Activated B cell treated with CpG ODN at 0.5 μM for 24 hours (primary cell): Measurements from ENCODE around the gene C2orf76. TPM values are rescaled to one million over a fixed set of nuclear protein-coding genes. Genes with fewer than 3 reads are reported as not detected.

Experiments used
- ATAC-seq: fragments of 200-7000 bp; cut with Tn5 transposase; one replicate; pipeline ENCODE4 v1.10.0; 2021; ENCODE audit warnings: low read depth, mild to moderate bottlenecking, moderate library complexity
- CTCF ChIA-PET: fragments of 350-600 bp; sonication (Branson Sonifier 250); formaldehyde crosslinking; loops from one replicate; lab custom pipeline; 2021; ENCODE audit warnings: antibody characterized with exemption; lab: Charles Lee
- POLR2A ChIA-PET: fragments of 350-600 bp; sonication (Branson Sonifier 250); formaldehyde crosslinking; loops from one replicate; lab custom pipeline; 2021; ENCODE audit warnings: antibody characterized with exemption; lab: Charles Lee
- DNase-seq: peaks from one replicate; pipeline ENCODE4 v3.0.0; 2022
- H3K27ac Mint-ChIP-seq: one replicate; pipeline ENCODE4 v1.8.0; 2020; ENCODE audit warnings: mixed read lengths
- H3K27me3 Mint-ChIP-seq: one replicate; pipeline ENCODE4 v1.8.0; 2021; ENCODE audit warnings: mixed read lengths
- H3K36me3 Mint-ChIP-seq: one replicate; pipeline ENCODE4 v1.8.0; 2021; ENCODE audit warnings: low read depth, mixed read lengths
- H3K4me1 Mint-ChIP-seq: one replicate; pipeline ENCODE4 v1.8.0; 2021; ENCODE audit warnings: mixed read lengths
- H3K4me3 Mint-ChIP-seq: one replicate; pipeline ENCODE4 v1.8.0; 2020; ENCODE audit warnings: mild to moderate bottlenecking, mixed read lengths
- H3K9me3 Mint-ChIP-seq: one replicate; pipeline ENCODE4 v1.8.0; 2020; ENCODE audit warnings: mixed read lengths
- intact Hi-C: fragments of 100-400 bp; cut with micrococcal nuclease; formaldehyde crosslinking; loops from one replicate; pipeline ENCODE4 v1.15.1; 2024
- total RNA-seq: library from RNA; stranded (reverse); gene quantifications from 2 replicates; pipeline ENCODE4 v1.2.3, GENCODE V29; 2022
- TF ChIP-seq, protein P1 (sequence below): fragments of 200-600 bp; IDR thresholded peaks from one replicate; pipeline ENCODE4 v1.8.0; 2022; ENCODE audit warnings: antibody characterized with exemption, mild to moderate bottlenecking

Gene C2orf76
- total RNA-seq, 1 donor from 2014 or later = 11.0 TPM

DNA sequence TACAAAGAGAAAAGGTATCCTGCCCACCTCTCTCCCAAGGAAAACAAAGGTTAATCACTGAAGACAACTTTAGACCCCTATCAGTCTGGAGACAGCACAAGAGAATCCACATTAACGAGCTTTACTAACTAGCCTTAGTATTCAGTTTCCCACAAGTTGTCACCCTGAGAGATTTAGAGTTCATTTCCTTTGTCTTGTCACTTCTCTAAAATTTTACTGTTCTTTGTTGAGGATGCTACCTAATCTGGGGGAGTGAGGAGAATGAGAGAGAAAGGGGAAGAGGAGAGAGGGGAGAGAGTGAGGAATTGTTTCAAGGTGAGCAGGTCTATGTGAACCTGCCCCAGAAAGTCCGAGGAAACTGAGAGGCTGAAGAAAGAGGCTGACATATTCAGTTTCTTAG is 28.4 kb downstream of the C2orf76 start:
- Mint-ChIP-seq H3K27me3 (no peaks in the 10 kb centered on the region), H3K36me3 (peaks cover 1% of the 10 kb centered on the region), H3K4me1 (peaks cover 32% of the 10 kb centered on the region), H3K9me3 (no peaks in the 10 kb centered on the region), H3K4me3 (no peak overlapping the region), H3K27ac (peak overlapping the region; percentile 85)
- ATAC-seq (no peak), DNase-seq (no peak)
- intact Hi-C loops = loop anchor here (2.0 kb wide), 1 partner anchor 29 kb away; the partner anchor contains the start of genes C2orf76 and DBI
- CTCF ChIA-PET = no interaction called here
- TF ChIP-seq, protein P1, sequence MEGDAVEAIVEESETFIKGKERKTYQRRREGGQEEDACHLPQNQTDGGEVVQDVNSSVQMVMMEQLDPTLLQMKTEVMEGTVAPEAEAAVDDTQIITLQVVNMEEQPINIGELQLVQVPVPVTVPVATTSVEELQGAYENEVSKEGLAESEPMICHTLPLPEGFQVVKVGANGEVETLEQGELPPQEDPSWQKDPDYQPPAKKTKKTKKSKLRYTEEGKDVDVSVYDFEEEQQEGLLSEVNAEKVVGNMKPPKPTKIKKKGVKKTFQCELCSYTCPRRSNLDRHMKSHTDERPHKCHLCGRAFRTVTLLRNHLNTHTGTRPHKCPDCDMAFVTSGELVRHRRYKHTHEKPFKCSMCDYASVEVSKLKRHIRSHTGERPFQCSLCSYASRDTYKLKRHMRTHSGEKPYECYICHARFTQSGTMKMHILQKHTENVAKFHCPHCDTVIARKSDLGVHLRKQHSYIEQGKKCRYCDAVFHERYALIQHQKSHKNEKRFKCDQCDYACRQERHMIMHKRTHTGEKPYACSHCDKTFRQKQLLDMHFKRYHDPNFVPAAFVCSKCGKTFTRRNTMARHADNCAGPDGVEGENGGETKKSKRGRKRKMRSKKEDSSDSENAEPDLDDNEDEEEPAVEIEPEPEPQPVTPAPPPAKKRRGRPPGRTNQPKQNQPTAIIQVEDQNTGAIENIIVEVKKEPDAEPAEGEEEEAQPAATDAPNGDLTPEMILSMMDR = no peak
- POLR2A ChIA-PET = no interaction called here

DNA sequence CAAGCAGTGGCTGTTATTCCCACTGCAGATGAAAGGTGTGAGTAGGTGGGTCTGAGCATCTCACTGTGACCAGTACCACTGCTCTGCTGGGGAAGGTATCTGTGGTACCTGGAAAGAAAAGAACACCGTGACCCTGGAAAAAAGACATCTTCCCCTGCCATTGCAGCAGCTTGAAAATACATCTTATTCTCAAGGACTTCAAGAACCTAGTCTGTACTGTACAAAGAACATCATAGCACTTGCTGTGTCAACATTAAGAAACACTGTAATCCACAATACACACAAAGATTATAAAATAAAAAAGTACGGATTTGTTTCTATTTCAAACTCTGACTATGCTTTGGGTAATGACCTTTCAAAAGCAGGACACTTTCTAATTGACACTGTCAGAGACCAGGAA is 28.9 kb downstream of the C2orf76 start:
- H3K27ac Mint-ChIP-seq = no peak overlapping the region
- no peaks in the 10 kb centered on the region for H3K9me3 Mint-ChIP-seq
- peaks cover 32% of the 10 kb centered on the region for H3K4me1 Mint-ChIP-seq
- TF ChIP-seq, protein P1 = no peak
- POLR2A ChIA-PET = no interaction called here
- no peaks in the 10 kb centered on the region for H3K27me3 Mint-ChIP-seq
- DNase-seq (no peak), ATAC-seq (no peak)
- intact Hi-C loops = loop anchor here (2.0 kb wide), 1 partner anchor 29 kb away; the partner anchor contains the start of genes C2orf76 and DBI
- H3K36me3 Mint-ChIP-seq = peaks cover 1% of the 10 kb centered on the region
- H3K4me3 Mint-ChIP-seq = no peak overlapping the region
- CTCF ChIA-PET = no interaction called here

DNA sequence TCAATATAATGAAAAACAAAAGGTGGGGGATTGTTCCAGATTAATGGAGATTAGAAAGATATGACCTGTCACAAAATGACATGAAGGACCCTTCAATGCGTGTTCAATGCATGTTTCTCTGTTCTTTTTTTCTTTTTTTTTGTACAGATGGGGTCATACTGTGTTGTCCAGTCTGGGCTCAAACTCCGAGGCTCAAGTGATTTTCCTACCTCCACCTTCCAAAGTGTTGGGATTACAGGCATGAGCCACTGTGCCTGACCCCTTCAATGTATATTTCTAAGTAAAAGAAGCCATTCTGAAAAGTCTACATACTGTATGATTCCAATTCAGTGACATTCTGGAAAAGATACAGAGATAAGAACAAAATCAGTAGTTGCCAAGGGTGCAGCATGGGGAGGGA is 32.8 kb downstream of the C2orf76 start:
- no peaks in the 10 kb centered on the region for H3K9me3 Mint-ChIP-seq
- intact Hi-C loops = no loop called here
- H3K4me3 Mint-ChIP-seq = no peak overlapping the region

DNA sequence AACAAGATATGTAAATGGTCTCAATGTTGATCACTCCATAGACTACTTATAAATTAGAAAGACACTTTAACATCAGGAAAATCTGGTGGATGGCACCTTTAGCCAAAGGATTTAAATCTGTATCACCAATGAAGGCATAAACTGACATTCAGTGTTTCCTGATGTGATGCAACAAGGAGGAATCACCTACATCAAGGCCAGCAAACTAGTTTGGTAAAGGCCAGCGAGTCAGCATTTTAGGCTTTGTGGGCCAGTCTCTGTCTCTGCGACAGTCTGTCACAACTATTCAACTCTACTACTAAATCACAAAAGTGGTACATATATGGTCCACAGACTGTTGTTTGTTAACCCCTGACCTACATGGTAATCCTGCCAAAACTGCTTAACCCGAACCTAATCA is 33.3 kb downstream of the C2orf76 start:
- no peak overlapping the region for H3K4me3 Mint-ChIP-seq
- H3K27me3 Mint-ChIP-seq = no peaks in the 10 kb centered on the region
- no peaks in the 10 kb centered on the region for H3K9me3 Mint-ChIP-seq
- DNase-seq = no peak
- H3K4me1 Mint-ChIP-seq = peaks cover 11% of the 10 kb centered on the region
- H3K36me3 Mint-ChIP-seq = peaks cover 1% of the 10 kb centered on the region
- intact Hi-C loops = no loop called here
- POLR2A ChIA-PET = no interaction called here
- no peak overlapping the region for H3K27ac Mint-ChIP-seq
- CTCF ChIA-PET = no interaction called here
- no peak for ATAC-seq
- TF ChIP-seq, protein P1 = no peak

More for the DNA sequence above, 32.8 kb downstream of the C2orf76 start:
- DNase-seq = no peak
- ATAC-seq = no peak
- POLR2A ChIA-PET = no interaction called here
- CTCF ChIA-PET = no interaction called here
- no peak overlapping the region for H3K27ac Mint-ChIP-seq
- H3K4me1 Mint-ChIP-seq = peaks cover 16% of the 10 kb centered on the region
- peaks cover 1% of the 10 kb centered on the region for H3K36me3 Mint-ChIP-seq
- no peaks in the 10 kb centered on the region for H3K27me3 Mint-ChIP-seq
- TF ChIP-seq, protein P1 = no peak

DNA sequence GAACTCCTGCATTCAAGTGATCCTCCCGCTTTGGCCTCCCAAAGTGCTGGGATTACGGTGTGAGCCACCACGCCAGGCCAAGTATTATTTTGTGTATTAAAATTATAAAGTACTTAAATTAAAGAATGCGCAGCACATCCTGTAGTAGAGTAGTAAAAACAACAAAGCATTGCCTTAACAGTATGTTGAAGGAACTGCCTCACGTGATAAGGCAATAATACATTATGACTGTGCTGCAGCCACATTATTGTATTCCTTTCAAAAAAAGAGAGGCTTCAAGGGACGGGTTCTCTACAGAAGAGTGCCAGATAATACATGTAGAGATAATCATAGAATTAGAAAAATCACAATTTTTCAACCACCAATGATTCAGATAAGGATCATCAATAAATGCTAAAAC is 33.7 kb downstream of the C2orf76 start:
- ChIA-PET CTCF (no interaction called here), POLR2A (no interaction called here)
- H3K4me3 Mint-ChIP-seq = no peak overlapping the region
- no peak for ATAC-seq
- H3K4me1 Mint-ChIP-seq = peaks cover 7% of the 10 kb centered on the region
- DNase-seq = no peak
- H3K9me3 Mint-ChIP-seq = no peaks in the 10 kb centered on the region
- H3K27ac Mint-ChIP-seq = no peak overlapping the region
- peaks cover 1% of the 10 kb centered on the region for H3K36me3 Mint-ChIP-seq
- H3K27me3 Mint-ChIP-seq = no peaks in the 10 kb centered on the region
- TF ChIP-seq, protein P1 = no peak
- intact Hi-C loops = no loop called here
